ENCODE results near the gene RHBDL1. TPM values are rescaled to one million over a fixed set of nuclear protein-coding genes. Genes with fewer than 3 reads are reported as not detected.

Gene RHBDL1
- polyA plus RNA-seq, 1 donor (not counting 4 experiments of a cell fraction or from before 2014, with no cell fraction given) = 0.71 TPM

GRCh38 chr16:654034-654433 is 21.4 kb upstream of the RHBDL1 start:
- H3K27me3 ChIP-seq (ENCODE audit: control insufficient read depth, extremely low read depth, insufficient read depth, low read length) = no peaks in the 10 kb centered on the region
- dilution Hi-C loops (cut with MboI; ENCODE audit: extremely low pct_ligation_motif_present, low sequenced_read_pairs) = no loop called here
- H2AFZ ChIP-seq (ENCODE audit: control insufficient read depth, low read length) = no peak overlapping the region
- no peak overlapping the region for H3K4me3 ChIP-seq (ENCODE audit: control insufficient read depth in 2 of 3, extremely low read depth in 1 of 3, insufficient read depth in 2 of 3, low read depth in 1 of 3, low read length in 3 of 3)
- FAIRE-seq (no peak), DNase-seq (ENCODE audit: low read depth, low spot score) (no peak)
- no peak overlapping the region for H3K4me2 ChIP-seq (ENCODE audit: control insufficient read depth, extremely low read depth, insufficient read depth, low read depth, low read length)
- no peaks in the 10 kb centered on the region for H3K9me1 ChIP-seq (ENCODE audit: control insufficient read depth, extremely low read depth, insufficient read depth, low read length)
- H4K20me1 ChIP-seq (ENCODE audit: control insufficient read depth, extremely low read depth, insufficient read depth, low read length) = no peaks in the 10 kb centered on the region
- peaks cover 3% of the 10 kb centered on the region for H3K79me2 ChIP-seq (ENCODE audit: control insufficient read depth, insufficient read depth, low read length)
- peaks cover 6 to 7% of the 10 kb centered on the region in 2 experiments for H3K36me3 ChIP-seq (ENCODE audit: control insufficient read depth in 2 of 2, extremely low read depth in 1 of 2, insufficient read depth in 2 of 2, low read length in 2 of 2)
- H3K9ac ChIP-seq (ENCODE audit: control insufficient read depth, extremely low read depth, insufficient read depth, low read length) = no peak overlapping the region
- TF ChIP-seq EZH2 (IDR thresholded peaks at IDR 0.05; ENCODE audit: low read length) = no peak
- TF ChIP-seq, protein P1, sequence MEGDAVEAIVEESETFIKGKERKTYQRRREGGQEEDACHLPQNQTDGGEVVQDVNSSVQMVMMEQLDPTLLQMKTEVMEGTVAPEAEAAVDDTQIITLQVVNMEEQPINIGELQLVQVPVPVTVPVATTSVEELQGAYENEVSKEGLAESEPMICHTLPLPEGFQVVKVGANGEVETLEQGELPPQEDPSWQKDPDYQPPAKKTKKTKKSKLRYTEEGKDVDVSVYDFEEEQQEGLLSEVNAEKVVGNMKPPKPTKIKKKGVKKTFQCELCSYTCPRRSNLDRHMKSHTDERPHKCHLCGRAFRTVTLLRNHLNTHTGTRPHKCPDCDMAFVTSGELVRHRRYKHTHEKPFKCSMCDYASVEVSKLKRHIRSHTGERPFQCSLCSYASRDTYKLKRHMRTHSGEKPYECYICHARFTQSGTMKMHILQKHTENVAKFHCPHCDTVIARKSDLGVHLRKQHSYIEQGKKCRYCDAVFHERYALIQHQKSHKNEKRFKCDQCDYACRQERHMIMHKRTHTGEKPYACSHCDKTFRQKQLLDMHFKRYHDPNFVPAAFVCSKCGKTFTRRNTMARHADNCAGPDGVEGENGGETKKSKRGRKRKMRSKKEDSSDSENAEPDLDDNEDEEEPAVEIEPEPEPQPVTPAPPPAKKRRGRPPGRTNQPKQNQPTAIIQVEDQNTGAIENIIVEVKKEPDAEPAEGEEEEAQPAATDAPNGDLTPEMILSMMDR (optimal IDR thresholded peaks at IDR 0.05 in 1 of 3, IDR thresholded peaks at IDR 0.05 in 1 of 3, conservative IDR thresholded peaks at IDR 0.05 in 1 of 3; ENCODE audit: extremely low read depth in 1 of 3, insufficient read depth in 2 of 3, low read length in 3 of 3) = no peak
- no peak overlapping the region for H3K27ac ChIP-seq (ENCODE audit: control insufficient read depth, insufficient read depth, low read length)
- peaks cover 7% of the 10 kb centered on the region for H3K4me1 ChIP-seq (ENCODE audit: control insufficient read depth, extremely low read depth, insufficient read depth, low read length)
- no peaks in the 10 kb centered on the region for H3K9me3 ChIP-seq (ENCODE audit: control insufficient read depth, low read depth, low read length)

GRCh38 chr16:657487-657886 is 18.0 kb upstream of the RHBDL1 start:
- H3K9me1 ChIP-seq (ENCODE audit: control insufficient read depth, extremely low read depth, insufficient read depth, low read length) = no peaks in the 10 kb centered on the region
- H3K9me3 ChIP-seq (ENCODE audit: control insufficient read depth, low read depth, low read length) = no peaks in the 10 kb centered on the region
- H2AFZ ChIP-seq (ENCODE audit: control insufficient read depth, low read length) = no peak overlapping the region
- H3K4me2 ChIP-seq (ENCODE audit: control insufficient read depth, extremely low read depth, insufficient read depth, low read depth, low read length) = no peak overlapping the region
- no peaks in the 10 kb centered on the region for H4K20me1 ChIP-seq (ENCODE audit: control insufficient read depth, extremely low read depth, insufficient read depth, low read length)
- H3K4me1 ChIP-seq (ENCODE audit: control insufficient read depth, extremely low read depth, insufficient read depth, low read length) = no peaks in the 10 kb centered on the region
- DNase-seq (ENCODE audit: low read depth, low spot score) = no peak
- H3K27ac ChIP-seq (ENCODE audit: control insufficient read depth, insufficient read depth, low read length) = no peak overlapping the region
- H3K9ac ChIP-seq (ENCODE audit: control insufficient read depth, extremely low read depth, insufficient read depth, low read length) = no peak overlapping the region
- TF ChIP-seq, protein P1 (optimal IDR thresholded peaks at IDR 0.05 in 1 of 3, IDR thresholded peaks at IDR 0.05 in 1 of 3, conservative IDR thresholded peaks at IDR 0.05 in 1 of 3; ENCODE audit: extremely low read depth in 1 of 3, insufficient read depth in 2 of 3, low read length in 3 of 3) = no peak
- TF ChIP-seq EZH2 (IDR thresholded peaks at IDR 0.05; ENCODE audit: low read length) = no peak
- FAIRE-seq = no peak
- dilution Hi-C loops (cut with MboI; ENCODE audit: extremely low pct_ligation_motif_present, low sequenced_read_pairs) = no loop called here
- H3K4me3 ChIP-seq (ENCODE audit: control insufficient read depth in 2 of 3, extremely low read depth in 1 of 3, insufficient read depth in 2 of 3, low read depth in 1 of 3, low read length in 3 of 3) = no peak overlapping the region
- H3K36me3 ChIP-seq (ENCODE audit: control insufficient read depth in 2 of 2, extremely low read depth in 1 of 2, insufficient read depth in 2 of 2, low read length in 2 of 2) = peaks cover under 1 to 4% of the 10 kb centered on the region in 2 experiments
- no peaks in the 10 kb centered on the region for H3K79me2 ChIP-seq (ENCODE audit: control insufficient read depth, insufficient read depth, low read length)
- H3K27me3 ChIP-seq (ENCODE audit: control insufficient read depth, extremely low read depth, insufficient read depth, low read length) = no peaks in the 10 kb centered on the region
